ENCODE data around the gene MMEL1. TPM values are rescaled to one million over a fixed set of nuclear protein-coding genes. Genes with fewer than 3 reads are reported as not detected.

The MMEL1 gene
- total and polyA plus RNA-seq, 2 of the 13 experiments (the other 11 are each of a cell fraction or from before 2014, with no cell fraction given), result 0.48 TPM; not detected in 1

DNA sequence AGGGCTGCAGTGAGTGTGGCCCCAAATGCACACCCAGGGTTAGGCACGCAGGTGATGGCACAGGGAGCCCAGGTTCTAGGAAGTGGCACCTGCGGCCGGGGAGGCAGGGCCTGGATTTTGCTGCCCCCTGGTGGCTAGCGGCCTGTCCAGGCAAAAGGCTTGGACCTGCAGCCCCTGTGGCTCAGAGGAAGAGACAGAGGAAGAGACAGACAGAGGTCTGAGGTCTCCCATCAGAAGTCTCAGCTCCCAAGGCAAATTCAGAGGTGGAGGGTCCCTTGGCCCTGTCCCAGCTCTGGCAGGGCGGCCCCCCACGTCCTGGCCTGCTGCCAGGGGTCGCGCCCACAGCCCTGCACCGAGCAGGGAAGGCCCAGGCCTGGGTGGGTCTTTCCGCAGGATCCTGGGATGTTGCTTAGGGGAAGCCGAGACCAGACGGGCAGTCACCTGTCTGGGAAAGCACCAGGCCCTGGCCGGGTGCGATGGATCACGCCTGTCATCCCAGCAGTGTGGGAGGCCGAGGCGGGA is 84.7 kb downstream of the MMEL1 start (continued):
- TF ChIP-seq, protein P1, sequence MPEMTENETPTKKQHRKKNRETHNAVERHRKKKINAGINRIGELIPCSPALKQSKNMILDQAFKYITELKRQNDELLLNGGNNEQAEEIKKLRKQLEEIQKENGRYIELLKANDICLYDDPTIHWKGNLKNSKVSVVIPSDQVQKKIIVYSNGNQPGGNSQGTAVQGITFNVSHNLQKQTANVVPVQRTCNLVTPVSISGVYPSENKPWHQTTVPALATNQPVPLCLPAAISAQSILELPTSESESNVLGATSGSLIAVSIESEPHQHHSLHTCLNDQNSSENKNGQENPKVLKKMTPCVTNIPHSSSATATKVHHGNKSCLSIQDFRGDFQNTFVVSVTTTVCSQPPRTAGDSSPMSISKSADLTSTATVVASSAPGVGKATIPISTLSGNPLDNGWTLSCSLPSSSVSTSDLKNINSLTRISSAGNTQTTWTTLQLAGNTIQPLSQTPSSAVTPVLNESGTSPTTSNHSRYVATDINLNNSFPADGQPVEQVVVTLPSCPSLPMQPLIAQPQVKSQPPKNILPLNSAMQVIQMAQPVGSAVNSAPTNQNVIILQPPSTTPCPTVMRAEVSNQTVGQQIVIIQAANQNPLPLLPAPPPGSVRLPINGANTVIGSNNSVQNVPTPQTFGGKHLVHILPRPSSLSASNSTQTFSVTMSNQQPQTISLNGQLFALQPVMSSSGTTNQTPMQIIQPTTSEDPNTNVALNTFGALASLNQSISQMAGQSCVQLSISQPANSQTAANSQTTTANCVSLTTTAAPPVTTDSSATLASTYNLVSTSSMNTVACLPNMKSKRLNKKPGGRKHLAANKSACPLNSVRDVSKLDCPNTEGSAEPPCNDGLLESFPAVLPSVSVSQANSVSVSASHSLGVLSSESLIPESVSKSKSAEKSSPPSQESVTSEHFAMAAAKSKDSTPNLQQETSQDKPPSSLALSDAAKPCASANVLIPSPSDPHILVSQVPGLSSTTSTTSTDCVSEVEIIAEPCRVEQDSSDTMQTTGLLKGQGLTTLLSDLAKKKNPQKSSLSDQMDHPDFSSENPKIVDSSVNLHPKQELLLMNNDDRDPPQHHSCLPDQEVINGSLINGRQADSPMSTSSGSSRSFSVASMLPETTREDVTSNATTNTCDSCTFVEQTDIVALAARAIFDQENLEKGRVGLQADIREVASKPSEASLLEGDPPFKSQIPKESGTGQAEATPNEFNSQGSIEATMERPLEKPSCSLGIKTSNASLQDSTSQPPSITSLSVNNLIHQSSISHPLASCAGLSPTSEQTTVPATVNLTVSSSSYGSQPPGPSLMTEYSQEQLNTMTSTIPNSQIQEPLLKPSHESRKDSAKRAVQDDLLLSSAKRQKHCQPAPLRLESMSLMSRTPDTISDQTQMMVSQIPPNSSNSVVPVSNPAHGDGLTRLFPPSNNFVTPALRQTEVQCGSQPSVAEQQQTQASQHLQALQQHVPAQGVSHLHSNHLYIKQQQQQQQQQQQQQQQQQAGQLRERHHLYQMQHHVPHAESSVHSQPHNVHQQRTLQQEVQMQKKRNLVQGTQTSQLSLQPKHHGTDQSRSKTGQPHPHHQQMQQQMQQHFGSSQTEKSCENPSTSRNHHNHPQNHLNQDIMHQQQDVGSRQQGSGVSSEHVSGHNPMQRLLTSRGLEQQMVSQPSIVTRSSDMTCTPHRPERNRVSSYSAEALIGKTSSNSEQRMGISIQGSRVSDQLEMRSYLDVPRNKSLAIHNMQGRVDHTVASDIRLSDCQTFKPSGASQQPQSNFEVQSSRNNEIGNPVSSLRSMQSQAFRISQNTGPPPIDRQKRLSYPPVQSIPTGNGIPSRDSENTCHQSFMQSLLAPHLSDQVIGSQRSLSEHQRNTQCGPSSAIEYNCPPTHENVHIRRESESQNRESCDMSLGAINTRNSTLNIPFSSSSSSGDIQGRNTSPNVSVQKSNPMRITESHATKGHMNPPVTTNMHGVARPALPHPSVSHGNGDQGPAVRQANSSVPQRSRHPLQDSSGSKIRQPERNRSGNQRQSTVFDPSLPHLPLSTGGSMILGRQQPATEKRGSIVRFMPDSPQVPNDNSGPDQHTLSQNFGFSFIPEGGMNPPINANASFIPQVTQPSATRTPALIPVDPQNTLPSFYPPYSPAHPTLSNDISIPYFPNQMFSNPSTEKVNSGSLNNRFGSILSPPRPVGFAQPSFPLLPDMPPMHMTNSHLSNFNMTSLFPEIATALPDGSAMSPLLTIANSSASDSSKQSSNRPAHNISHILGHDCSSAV (CRISPR knock-in tag; IDR thresholded peaks at IDR 0.05; ENCODE audit: borderline replicate concordance), result 0 out of 2 replicates have a peak, but pooled peaks have one; percentile 11
- TF ChIP-seq ONECUT2 (CRISPR knock-in tag; IDR thresholded peaks at IDR 0.05) (no peak), ZNF839 (CRISPR knock-in tag; IDR thresholded peaks at IDR 0.05; ENCODE audit: borderline replicate concordance) (no peak), MAF1 (CRISPR knock-in tag; IDR thresholded peaks at IDR 0.05; ENCODE audit: borderline replicate concordance) (no peak), TAF15 (IDR thresholded peaks at IDR 0.05; ENCODE audit: low read depth, low read length, poor library complexity, severe bottlenecking) (no peak), ZNF34 (CRISPR knock-in tag; IDR thresholded peaks at IDR 0.05; ENCODE audit: borderline replicate concordance) (0 out of 2 replicates have a peak, but pooled peaks have one; percentile 64), ELF1 (CRISPR knock-in tag; IDR thresholded peaks at IDR 0.05) (peak; percentile 74), KMT2A (CRISPR knock-in tag; IDR thresholded peaks at IDR 0.05) (no peak), ZFY (CRISPR knock-in tag; IDR thresholded peaks at IDR 0.05) (no peak), ESRRA (CRISPR knock-in tag; IDR thresholded peaks at IDR 0.05; ENCODE audit: low read depth) (peak; percentile 55; the same call in 1 of the 2 replicates), NFYC (CRISPR knock-in tag; IDR thresholded peaks at IDR 0.05) (no peak), ZBTB42 (CRISPR knock-in tag; IDR thresholded peaks at IDR 0.05) (no peak), XRCC5 (optimal IDR thresholded peaks at IDR 0.05; ENCODE audit: low read length) (peak; percentile 64), ZNF761 (CRISPR knock-in tag; conservative IDR thresholded peaks at IDR 0.05) (0 out of 2 replicates have a peak, but pooled peaks have one; percentile 41), ZNF138 (CRISPR knock-in tag; IDR thresholded peaks at IDR 0.05; ENCODE audit: low read depth) (no peak), JARID2 (CRISPR knock-in tag; IDR thresholded peaks at IDR 0.05; ENCODE audit: insufficient replicate concordance) (no peak)
- TF ChIP-seq, protein P2, sequence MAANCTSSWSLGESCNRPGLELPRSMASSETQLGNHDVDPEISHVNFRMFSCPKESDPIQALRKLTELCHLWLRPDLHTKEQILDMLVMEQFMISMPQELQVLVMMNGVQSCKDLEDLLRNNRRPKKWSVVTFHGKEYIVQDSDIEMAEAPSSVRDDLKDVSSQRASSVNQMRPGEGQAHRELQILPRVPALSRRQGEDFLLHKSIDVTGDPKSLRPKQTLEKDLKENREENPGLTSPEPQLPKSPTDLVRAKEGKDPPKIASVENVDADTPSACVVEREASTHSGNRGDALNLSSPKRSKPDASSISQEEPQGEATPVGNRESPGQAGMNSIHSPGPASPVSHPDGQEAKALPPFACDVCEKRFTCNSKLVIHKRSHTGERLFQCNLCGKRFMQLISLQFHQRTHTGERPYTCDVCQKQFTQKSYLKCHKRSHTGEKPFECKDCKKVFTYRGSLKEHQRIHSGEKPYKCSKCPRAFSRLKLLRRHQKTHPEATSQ (CRISPR knock-in tag; IDR thresholded peaks at IDR 0.05; ENCODE audit: borderline replicate concordance), result no peak
- TF ChIP-seq, protein P3, sequence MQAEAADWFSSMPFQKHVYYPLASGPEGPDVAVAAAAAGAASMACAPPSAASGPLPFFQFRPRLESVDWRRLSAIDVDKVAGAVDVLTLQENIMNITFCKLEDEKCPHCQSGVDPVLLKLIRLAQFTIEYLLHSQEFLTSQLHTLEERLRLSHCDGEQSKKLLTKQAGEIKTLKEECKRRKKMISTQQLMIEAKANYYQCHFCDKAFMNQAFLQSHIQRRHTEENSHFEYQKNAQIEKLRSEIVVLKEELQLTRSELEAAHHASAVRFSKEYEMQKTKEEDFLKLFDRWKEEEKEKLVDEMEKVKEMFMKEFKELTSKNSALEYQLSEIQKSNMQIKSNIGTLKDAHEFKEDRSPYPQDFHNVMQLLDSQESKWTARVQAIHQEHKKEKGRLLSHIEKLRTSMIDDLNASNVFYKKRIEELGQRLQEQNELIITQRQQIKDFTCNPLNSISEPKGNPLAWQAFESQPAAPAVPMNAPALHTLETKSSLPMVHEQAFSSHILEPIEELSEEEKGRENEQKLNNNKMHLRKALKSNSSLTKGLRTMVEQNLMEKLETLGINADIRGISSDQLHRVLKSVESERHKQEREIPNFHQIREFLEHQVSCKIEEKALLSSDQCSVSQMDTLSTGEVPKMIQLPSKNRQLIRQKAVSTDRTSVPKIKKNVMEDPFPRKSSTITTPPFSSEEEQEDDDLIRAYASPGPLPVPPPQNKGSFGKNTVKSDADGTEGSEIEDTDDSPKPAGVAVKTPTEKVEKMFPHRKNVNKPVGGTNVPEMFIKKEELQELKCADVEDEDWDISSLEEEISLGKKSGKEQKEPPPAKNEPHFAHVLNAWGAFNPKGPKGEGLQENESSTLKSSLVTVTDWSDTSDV (CRISPR knock-in tag; IDR thresholded peaks at IDR 0.05), result 0 out of 2 replicates have a peak, but pooled peaks have one; percentile 31

Measured in HepG2 (cell line).